Measurements from ENCODE around the gene TET1. TPM values are rescaled to one million over a fixed set of nuclear protein-coding genes. Genes with fewer than 3 reads are reported as not detected.
"Not testable (repeated sequence)": the region's sequence is repeated elsewhere in the genome, so short reads cannot be mapped to it uniquely, and the experiment has no call there.

The TET1 gene
- total RNA-seq, 2 donors from 2014 or later = 50.8 to 60.5 TPM

GRCh38 chr10:68700197-68700596 lies 140.1 kb downstream of the TET1 start:
- H3K4me3 ChIP-seq (ENCODE audit: low read length) = no peak overlapping the region
- no peak overlapping the region for H3K27ac ChIP-seq (ENCODE audit: low read depth, low read length)
- Mint-ChIP-seq H3K36me3 (ENCODE audit: low read depth) (no peaks in the 10 kb centered on the region), H3K4me3 (no peak overlapping the region), H3K27ac (no peak overlapping the region), H3K27me3 (ENCODE audit: insufficient read depth) (no peaks in the 10 kb centered on the region), H3K9me3 (no peaks in the 10 kb centered on the region), H3K4me1 (peaks cover 6% of the 10 kb centered on the region)
- peaks cover 2% of the 10 kb centered on the region for H3K4me1 ChIP-seq (ENCODE audit: control insufficient read depth, insufficient read depth, low read length)
- H3K36me3 ChIP-seq (ENCODE audit: control insufficient read depth, insufficient read depth, low read length) = no peaks in the 10 kb centered on the region
- no peaks in the 10 kb centered on the region for H3K9me3 ChIP-seq (ENCODE audit: control insufficient read depth, low read length)
- no peak for DNase-seq
- H3K9ac ChIP-seq (ENCODE audit: extremely low read depth, low read length, poor library complexity, severe bottlenecking) = no peak overlapping the region
- no peaks in the 10 kb centered on the region for H3K27me3 ChIP-seq (ENCODE audit: control insufficient read depth, insufficient read depth, low read length, poor library complexity, severe bottlenecking)
- TF ChIP-seq, protein P1, sequence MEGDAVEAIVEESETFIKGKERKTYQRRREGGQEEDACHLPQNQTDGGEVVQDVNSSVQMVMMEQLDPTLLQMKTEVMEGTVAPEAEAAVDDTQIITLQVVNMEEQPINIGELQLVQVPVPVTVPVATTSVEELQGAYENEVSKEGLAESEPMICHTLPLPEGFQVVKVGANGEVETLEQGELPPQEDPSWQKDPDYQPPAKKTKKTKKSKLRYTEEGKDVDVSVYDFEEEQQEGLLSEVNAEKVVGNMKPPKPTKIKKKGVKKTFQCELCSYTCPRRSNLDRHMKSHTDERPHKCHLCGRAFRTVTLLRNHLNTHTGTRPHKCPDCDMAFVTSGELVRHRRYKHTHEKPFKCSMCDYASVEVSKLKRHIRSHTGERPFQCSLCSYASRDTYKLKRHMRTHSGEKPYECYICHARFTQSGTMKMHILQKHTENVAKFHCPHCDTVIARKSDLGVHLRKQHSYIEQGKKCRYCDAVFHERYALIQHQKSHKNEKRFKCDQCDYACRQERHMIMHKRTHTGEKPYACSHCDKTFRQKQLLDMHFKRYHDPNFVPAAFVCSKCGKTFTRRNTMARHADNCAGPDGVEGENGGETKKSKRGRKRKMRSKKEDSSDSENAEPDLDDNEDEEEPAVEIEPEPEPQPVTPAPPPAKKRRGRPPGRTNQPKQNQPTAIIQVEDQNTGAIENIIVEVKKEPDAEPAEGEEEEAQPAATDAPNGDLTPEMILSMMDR (conservative IDR thresholded peaks at IDR 0.05) = no peak
- no CpG with 5 or more reads among the region's 1 CpG for WGBS, 2 experiments (ENCODE audit: insufficient coverage in 1 of 2, insufficient read length in 1 of 2)

GRCh38 chr10:68705548-68705947 lies 145.4 kb downstream of the TET1 start:
- Histone ChIP-seq H3K4me1 (ENCODE audit: control insufficient read depth, insufficient read depth, low read length) (no peaks in the 10 kb centered on the region), H3K9ac (ENCODE audit: extremely low read depth, low read length, poor library complexity, severe bottlenecking) (no peak overlapping the region), H3K27ac (ENCODE audit: low read depth, low read length) (no peak overlapping the region), H3K4me3 (ENCODE audit: low read length) (no peak overlapping the region), H3K27me3 (ENCODE audit: control insufficient read depth, insufficient read depth, low read length, poor library complexity, severe bottlenecking) (no peaks in the 10 kb centered on the region), H3K9me3 (ENCODE audit: control insufficient read depth, low read length) (no peaks in the 10 kb centered on the region), H3K36me3 (ENCODE audit: control insufficient read depth, insufficient read depth, low read length) (no peaks in the 10 kb centered on the region)
- no peak for DNase-seq
- Mint-ChIP-seq H3K4me3 (no peak overlapping the region), H3K36me3 (ENCODE audit: low read depth) (no peaks in the 10 kb centered on the region), H3K9me3 (no peaks in the 10 kb centered on the region), H3K27me3 (ENCODE audit: insufficient read depth) (no peaks in the 10 kb centered on the region), H3K4me1 (no peaks in the 10 kb centered on the region), H3K27ac (no peak overlapping the region)
- 91 to 100% methylated on average over 1 of the region's 1 CpG for WGBS, 2 experiments (ENCODE audit: insufficient coverage in 1 of 2, insufficient read length in 1 of 2)
- TF ChIP-seq, protein P1 (conservative IDR thresholded peaks at IDR 0.05) = no peak

DNA sequence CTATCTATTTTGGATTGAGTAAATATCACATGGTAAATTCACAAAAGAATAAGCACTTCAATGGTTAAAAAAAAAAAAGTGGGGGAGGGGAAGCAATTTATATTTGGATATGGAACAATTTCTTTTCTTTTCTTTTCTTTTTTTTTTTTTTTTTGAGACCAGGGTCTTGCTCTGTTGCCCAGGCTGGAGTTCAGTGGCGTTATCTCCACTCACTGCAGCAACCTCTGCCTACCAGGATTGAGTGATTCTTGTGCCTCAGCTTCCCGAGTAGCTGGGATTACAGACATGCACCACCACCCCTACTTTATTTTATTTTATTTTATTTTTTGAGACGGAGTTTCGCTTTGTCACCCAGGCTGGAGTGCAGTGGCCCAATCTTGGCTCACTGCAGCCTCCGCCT lies 148.8 kb downstream of the TET1 start:
- not testable (repeated sequence) for H3K27me3 ChIP-seq (ENCODE audit: control insufficient read depth, insufficient read depth, low read length, poor library complexity, severe bottlenecking); H3K4me1 Mint-ChIP-seq; H3K27ac Mint-ChIP-seq; H3K27ac ChIP-seq (ENCODE audit: low read depth, low read length); H3K36me3 Mint-ChIP-seq (ENCODE audit: low read depth); H3K9me3 ChIP-seq (ENCODE audit: control insufficient read depth, low read length); H3K4me1 ChIP-seq (ENCODE audit: control insufficient read depth, insufficient read depth, low read length); H3K9ac ChIP-seq (ENCODE audit: extremely low read depth, low read length, poor library complexity, severe bottlenecking); H3K9me3 Mint-ChIP-seq; DNase-seq; H3K4me3 Mint-ChIP-seq; H3K27me3 Mint-ChIP-seq (ENCODE audit: insufficient read depth); H3K4me3 ChIP-seq (ENCODE audit: low read length); H3K36me3 ChIP-seq (ENCODE audit: control insufficient read depth, insufficient read depth, low read length)
- 93 to 100% methylated on average over 2 to 5 of the region's 5 CpGs for WGBS, 2 experiments (ENCODE audit: insufficient coverage in 1 of 2, insufficient read length in 1 of 2)

DNA sequence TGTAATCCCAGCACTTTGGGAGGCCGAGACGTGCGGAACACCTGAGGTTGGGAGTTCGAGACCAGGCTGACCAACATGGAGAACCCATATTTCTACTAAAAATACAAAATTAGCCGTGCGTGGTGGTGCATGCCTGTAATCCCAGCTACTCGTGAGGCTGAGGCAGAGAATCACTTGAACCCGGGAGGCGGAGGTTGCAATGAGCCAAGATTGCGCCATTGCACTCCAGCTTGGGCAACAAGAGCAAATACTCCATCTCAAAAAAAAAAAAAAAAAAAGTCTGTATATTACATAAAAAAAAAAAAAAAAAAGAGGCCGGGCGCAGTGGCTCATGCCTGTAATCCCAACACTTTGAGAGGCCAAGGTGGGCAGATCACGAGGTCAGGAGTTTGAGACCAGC lies 152.9 kb downstream of the TET1 start:
- H3K9ac ChIP-seq (ENCODE audit: extremely low read depth, low read length, poor library complexity, severe bottlenecking); H3K27ac Mint-ChIP-seq; H3K36me3 Mint-ChIP-seq (ENCODE audit: low read depth); H3K4me3 ChIP-seq (ENCODE audit: low read length); H3K4me3 Mint-ChIP-seq; H3K27me3 ChIP-seq (ENCODE audit: control insufficient read depth, insufficient read depth, low read length, poor library complexity, severe bottlenecking); H3K9me3 Mint-ChIP-seq; H3K4me1 Mint-ChIP-seq; H3K36me3 ChIP-seq (ENCODE audit: control insufficient read depth, insufficient read depth, low read length); DNase-seq; H3K27ac ChIP-seq (ENCODE audit: low read depth, low read length); H3K9me3 ChIP-seq (ENCODE audit: control insufficient read depth, low read length); H3K27me3 Mint-ChIP-seq (ENCODE audit: insufficient read depth); H3K4me1 ChIP-seq (ENCODE audit: control insufficient read depth, insufficient read depth, low read length): not testable (repeated sequence)
- 92 to 96% methylated on average over 8 to 9 of the region's 13 CpGs for WGBS, 2 experiments (ENCODE audit: insufficient coverage in 1 of 2, insufficient read length in 1 of 2)
